Keratinocyte (primary cell): ENCODE results near the gene SERPINB11. TPM values are rescaled to one million over a fixed set of nuclear protein-coding genes. Genes with fewer than 3 reads are reported as not detected.
A peak's percentile ranks its signal among the peaks of the same experiment; 100 is the strongest.

ENCODE experiments used
- DNase-seq: peaks from one replicate; pipeline ENCODE4 v3.0.0-alpha.2; 2011; ENCODE audit warnings: low read depth, missing footprints, low spot score
- FAIRE-seq: peaks from 2 replicates; lab custom pipeline; 2011; peaks lifted over from hg19 to GRCh38; lab: Jason Lieb, UNC
- H2AFZ ChIP-seq: 2 replicates; pipeline ENCODE4 v1.6.0; 2012; ENCODE audit warnings: low read length, control low read depth, inconsistent platforms; ENCODE audit not compliant: control insufficient read depth
- H3K27ac ChIP-seq: 2 replicates; pipeline ENCODE4 v1.5.1; 2011; ENCODE audit warnings: low read length; ENCODE audit not compliant: control insufficient read depth, insufficient read depth
- H3K27me3 ChIP-seq: 3 replicates; pipeline ENCODE4 v1.6.0; 2011; ENCODE audit warnings: low read length; ENCODE audit not compliant: control insufficient read depth, insufficient read depth; ENCODE audit errors: extremely low read depth
- H3K36me3 ChIP-seq, 2 experiments: 2 replicates in 1 of 2; 3 replicates in 1 of 2; pipeline ENCODE4 v1.5.1; 2011; ENCODE audit warnings: low read length in 2 of 2, mild to moderate bottlenecking in 1 of 2; ENCODE audit not compliant: control insufficient read depth in 2 of 2, insufficient read depth in 2 of 2; ENCODE audit errors: extremely low read depth in 1 of 2
- H3K4me1 ChIP-seq: 3 replicates; pipeline ENCODE4 v1.5.1; 2011; ENCODE audit warnings: low read length; ENCODE audit not compliant: control insufficient read depth, insufficient read depth; ENCODE audit errors: extremely low read depth
- H3K4me2 ChIP-seq: 3 replicates; pipeline ENCODE4 v1.6.0; 2011; ENCODE audit warnings: low read depth, low read length; ENCODE audit not compliant: control insufficient read depth, insufficient read depth; ENCODE audit errors: extremely low read depth
- H3K4me3 ChIP-seq, 3 experiments: fragments of 200-600 bp in 1 of 3; sonication (generic) in 1 of 3; 2 replicates in 2 of 3; 3 replicates in 1 of 3; pipeline ENCODE4 v1.5.1; 2011 to 2016; ENCODE audit warnings: low read length in 3 of 3, mild to moderate bottlenecking in 3 of 3, control low read depth in 2 of 3, inconsistent platforms in 1 of 3, low read depth in 1 of 3, mixed read lengths in 1 of 3, mixed run types in 1 of 3, moderate library complexity in 1 of 3; ENCODE audit not compliant: control insufficient read depth in 2 of 3, insufficient read depth in 2 of 3; ENCODE audit errors: extremely low read depth in 1 of 3
- H3K79me2 ChIP-seq: 2 replicates; pipeline ENCODE4 v1.6.0; 2012; ENCODE audit warnings: low read length; ENCODE audit not compliant: control insufficient read depth, insufficient read depth
- H3K9ac ChIP-seq: 3 replicates; pipeline ENCODE4 v1.6.0; 2011; ENCODE audit warnings: low read length; ENCODE audit not compliant: control insufficient read depth, insufficient read depth; ENCODE audit errors: extremely low read depth
- H3K9me1 ChIP-seq: 3 replicates; pipeline ENCODE4 v1.6.0; 2011; ENCODE audit warnings: low read length; ENCODE audit not compliant: control insufficient read depth, insufficient read depth; ENCODE audit errors: extremely low read depth
- H3K9me3 ChIP-seq: 2 replicates; pipeline ENCODE4 v1.5.1; 2012; ENCODE audit warnings: low read depth, low read length; ENCODE audit not compliant: control insufficient read depth
- H4K20me1 ChIP-seq: 3 replicates; pipeline ENCODE4 v1.6.0; 2011; ENCODE audit warnings: low read length; ENCODE audit not compliant: control insufficient read depth, insufficient read depth; ENCODE audit errors: extremely low read depth
- CTCF ChIP-seq, 3 experiments: IDR thresholded peaks in 1 of 3; conservative IDR thresholded peaks in 1 of 3; optimal IDR thresholded peaks in 1 of 3; 2 replicates in 2 of 3; 3 replicates in 1 of 3; pipeline versions ENCODE3 to v1.5.1; 2011; ENCODE audit warnings: low read length in 3 of 3, mild to moderate bottlenecking in 3 of 3, moderate library complexity in 2 of 3, control low read depth in 1 of 3, inconsistent platforms in 1 of 3; ENCODE audit not compliant: insufficient read depth in 2 of 3; ENCODE audit errors: extremely low read depth in 1 of 3
- EZH2 ChIP-seq: IDR thresholded peaks from one replicate; pipeline ENCODE4 v1.6.1; 2012; ENCODE audit warnings: inconsistent platforms, mild to moderate bottlenecking, low read length, moderate library complexity
- dilution Hi-C: fragments of 300-500 bp; cut with MboI; formaldehyde crosslinking; loops from one replicate; pipeline ENCODE4 v1.7.0; 2020; ENCODE audit warnings: low sequenced_read_pairs; ENCODE audit not compliant: extremely low pct_ligation_motif_present
- polyA plus RNA-seq, 5 experiments: library from polyadenylated mRNA; depleted of rRNA in 3 of 5; stranded (reverse) in 3 of 5; stranded (forward) in 1 of 5; unstranded in 1 of 5; fragments of >200 nt; gene quantifications; 1 replicate in 1 of 5; 2 replicates in 3 of 5; 3 replicates in 1 of 5; pipeline versions ENCODE4 v1.2.1 to v1.2.3, GENCODE V29; 2011 to 2012; ENCODE audit warnings: missing spikeins in 2 of 5, low read depth in 1 of 5, low replicate concordance in 1 of 5

SERPINB11 gene
- polyA plus RNA-seq, 1 donor (not counting 4 experiments of a cell fraction or from before 2014, with no cell fraction given): not detected

GRCh38 chr18:63683890-63684289 lies 18.9 kb upstream of the SERPINB11 start:
- TF ChIP-seq CTCF (optimal IDR thresholded peaks at IDR 0.05 in 1 of 3, IDR thresholded peaks at IDR 0.05 in 1 of 3, conservative IDR thresholded peaks at IDR 0.05 in 1 of 3; ENCODE audit: extremely low read depth in 1 of 3, insufficient read depth in 2 of 3, low read length in 3 of 3): no peak
- no peak for TF ChIP-seq EZH2
- DNase-seq (no peak), FAIRE-seq (peak; percentile 56)
- H3K27me3 ChIP-seq: no peaks in the 10 kb centered on the region
- no peaks in the 10 kb centered on the region for H4K20me1 ChIP-seq
- H3K4me2 ChIP-seq: peak overlapping the region; percentile 68
- no peaks in the 10 kb centered on the region for H3K9me3 ChIP-seq
- H3K27ac ChIP-seq: peak overlapping the region; percentile 81
- peaks cover 21% of the 10 kb centered on the region for H3K4me1 ChIP-seq
- no peaks in the 10 kb centered on the region for H3K36me3 ChIP-seq
- H2AFZ ChIP-seq: no peak overlapping the region
- H3K79me2 ChIP-seq: no peaks in the 10 kb centered on the region
- dilution Hi-C loops: no loop called here
- no peaks in the 10 kb centered on the region for H3K9me1 ChIP-seq
- no peak overlapping the region for H3K9ac ChIP-seq
- no peak overlapping the region for H3K4me3 ChIP-seq

- H3K4me1 ChIP-seq: peaks cover 21% of the 10 kb centered on the region
- TF ChIP-seq EZH2 (no peak), CTCF (optimal IDR thresholded peaks at IDR 0.05 in 1 of 3, IDR thresholded peaks at IDR 0.05 in 1 of 3, conservative IDR thresholded peaks at IDR 0.05 in 1 of 3; ENCODE audit: extremely low read depth in 1 of 3, insufficient read depth in 2 of 3, low read length in 3 of 3) (no peak)
- no peaks in the 10 kb centered on the region for H3K36me3 ChIP-seq
- no peak for FAIRE-seq
- no peak overlapping the region for H3K4me3 ChIP-seq
- H3K9ac ChIP-seq: no peak overlapping the region
- H3K4me2 ChIP-seq: peak overlapping the region; percentile 18
- H2AFZ ChIP-seq: no peak overlapping the region
- H3K9me1 ChIP-seq: no peaks in the 10 kb centered on the region
- dilution Hi-C loops: no loop called here
- no peaks in the 10 kb centered on the region for H3K79me2 ChIP-seq
- H3K27ac ChIP-seq: no peak overlapping the region
- peak; percentile 28 for DNase-seq
- no peaks in the 10 kb centered on the region for H3K27me3 ChIP-seq
- no peaks in the 10 kb centered on the region for H3K9me3 ChIP-seq
- H4K20me1 ChIP-seq: no peaks in the 10 kb centered on the region
Measured at GRCh38 chr18:63684718-63685117, 18.0 kb upstream of the SERPINB11 start.
